Neutrophil (primary cell): ENCODE results near the gene ERMARD.

ENCODE experiments used
- H3K27ac ChIP-seq: fragments of 200-600 bp; sonication (generic); 2 replicates; pipeline ENCODE4 v1.5.1; 2016; ENCODE audit warnings: mild to moderate bottlenecking, moderate library complexity
- H3K27me3 ChIP-seq: fragments of 200-600 bp; sonication (generic); 2 replicates; pipeline ENCODE4 v1.6.0; 2016; ENCODE audit warnings: mild to moderate bottlenecking
- H3K36me3 ChIP-seq: fragments of 200-600 bp; sonication (generic); 2 replicates; pipeline ENCODE4 v1.5.1; 2017
- H3K4me1 ChIP-seq, 2 experiments: fragments of 200-600 bp in 1 of 2; sonication (generic) in 1 of 2; 1 replicate in 1 of 2; 2 replicates in 1 of 2; pipeline versions ENCODE4 v1.5.1 to v1.6.1; 2013 to 2016; ENCODE audit warnings: low read depth in 1 of 2, low read length in 1 of 2, mild to moderate bottlenecking in 1 of 2, moderate library complexity in 1 of 2; ENCODE audit not compliant: control insufficient read depth in 1 of 2, insufficient read depth in 1 of 2
- H3K4me3 ChIP-seq, 2 experiments: fragments of 200-600 bp in 1 of 2; sonication (generic) in 1 of 2; 1 replicate in 1 of 2; 2 replicates in 1 of 2; pipeline ENCODE4 v1.5.1; 2013 to 2016; ENCODE audit warnings: low read depth in 1 of 2, low read length in 1 of 2, mild to moderate bottlenecking in 1 of 2, moderate library complexity in 1 of 2
- H3K9me3 ChIP-seq: fragments of 200-600 bp; sonication (generic); 2 replicates; pipeline ENCODE4 v1.5.1; 2016
- CTCF ChIP-seq: fragments of 200-600 bp; sonication (generic); IDR thresholded peaks from 2 replicates; pipeline ENCODE4 v1.5.1; 2016; ENCODE audit warnings: antibody characterized with exemption

ERMARD gene

GRCh38 chr6:169738976-169739529 lies 12.4 kb upstream of the ERMARD start:
- H3K36me3 ChIP-seq: no peaks in the 10 kb centered on the region
- TF ChIP-seq CTCF: no peak
- H3K9me3 ChIP-seq: no peaks in the 10 kb centered on the region
- peaks cover 26% of the 10 kb centered on the region for H3K27me3 ChIP-seq
- no peak overlapping the region for H3K4me3 ChIP-seq
- no peaks in the 10 kb centered on the region for H3K4me1 ChIP-seq
- H3K27ac ChIP-seq: no peak overlapping the region

- TF ChIP-seq CTCF: no peak
Measured at GRCh38 chr6:169741344-169741743, 10.1 kb upstream of the ERMARD start.

GRCh38 chr6:169745405-169745804 lies 6.0 kb upstream of the ERMARD start:
- H3K4me3 ChIP-seq: no peak overlapping the region
- H3K27ac ChIP-seq: no peak overlapping the region
- no peak for TF ChIP-seq CTCF
- H3K36me3 ChIP-seq: no peaks in the 10 kb centered on the region
- no peaks in the 10 kb centered on the region for H3K4me1 ChIP-seq
- no peaks in the 10 kb centered on the region for H3K9me3 ChIP-seq
- peaks cover 12% of the 10 kb centered on the region for H3K27me3 ChIP-seq

More at GRCh38 chr6:169741344-169741743, 10.1 kb upstream of the ERMARD start:
- Histone ChIP-seq H3K4me1 (no peaks in the 10 kb centered on the region), H3K27me3 (peaks cover 19% of the 10 kb centered on the region), H3K9me3 (no peaks in the 10 kb centered on the region), H3K4me3 (no peak overlapping the region), H3K36me3 (no peaks in the 10 kb centered on the region), H3K27ac (no peak overlapping the region)

GRCh38 chr6:169746556-169746955 lies 4.9 kb upstream of the ERMARD start:
- TF ChIP-seq CTCF: no peak

GRCh38 chr6:169752074-169752623 lies 727 bp downstream of the ERMARD start:
- H3K27me3 ChIP-seq: no peaks in the 10 kb centered on the region
- H3K36me3 ChIP-seq: peaks cover 6% of the 10 kb centered on the region
- H3K9me3 ChIP-seq: no peaks in the 10 kb centered on the region
- peak overlapping the region; percentile 81 to 84 for H3K4me3 ChIP-seq
- peak overlapping the region; percentile 83 for H3K27ac ChIP-seq
- no peak for TF ChIP-seq CTCF
- peaks cover 13 to 15% of the 10 kb centered on the region in 2 experiments for H3K4me1 ChIP-seq

More at GRCh38 chr6:169746556-169746955, 4.9 kb upstream of the ERMARD start:
- Histone ChIP-seq H3K36me3 (no peaks in the 10 kb centered on the region), H3K27me3 (peaks cover 12% of the 10 kb centered on the region), H3K27ac (no peak overlapping the region), H3K9me3 (no peaks in the 10 kb centered on the region), H3K4me3 (no peak overlapping the region), H3K4me1 (peaks cover 6% of the 10 kb centered on the region in 2 experiments)
